Smooth muscle cell (in vitro differentiated cells): Measurements from ENCODE around the gene DUSP7. TPM values are rescaled to one million over a fixed set of nuclear protein-coding genes. Genes with fewer than 3 reads are reported as not detected.
"Not testable (repeated sequence)": the region's sequence is repeated elsewhere in the genome, so short reads cannot be mapped to it uniquely, and the experiment has no call there.

Experiments used
- DNase-seq: peaks from one replicate; lab custom pipeline; 2025; ENCODE audit not compliant: unreplicated experiment; lab: John Stamatoyannopoulos, UW
- H2AFZ ChIP-seq: fragments of 200-600 bp; sonication (generic); 2 replicates; pipeline ENCODE4 v1.6.0; 2016; ENCODE audit warnings: antibody characterized with exemption, low read depth, mild to moderate bottlenecking
- H3F3A ChIP-seq: fragments of 200-600 bp; sonication (generic); 2 replicates; pipeline ENCODE4 v1.6.0; 2017; ENCODE audit warnings: antibody characterized with exemption, low read depth
- H3K27ac ChIP-seq: fragments of 200-600 bp; sonication (generic); 2 replicates; pipeline ENCODE4 v1.5.1; 2016; ENCODE audit warnings: low read depth, mild to moderate bottlenecking
- H3K27me3 ChIP-seq: fragments of 200-600 bp; sonication (generic); 2 replicates; pipeline ENCODE4 v1.6.1; 2016; ENCODE audit warnings: low read depth, mild to moderate bottlenecking
- H3K36me3 ChIP-seq: fragments of 200-600 bp; sonication (generic); 2 replicates; pipeline ENCODE4 v1.5.1; 2016; ENCODE audit warnings: low read depth
- H3K4me1 ChIP-seq: fragments of 200-600 bp; sonication (generic); 2 replicates; pipeline ENCODE4 v1.5.1; 2016; ENCODE audit warnings: low read depth
- H3K4me2 ChIP-seq: fragments of 200-600 bp; sonication (generic); 2 replicates; pipeline ENCODE4 v1.6.0; 2016; ENCODE audit warnings: mild to moderate bottlenecking
- H3K4me3 ChIP-seq: fragments of 200-600 bp; sonication (generic); 2 replicates; pipeline ENCODE4 v1.5.1; 2016; ENCODE audit warnings: mild to moderate bottlenecking
- H3K79me2 ChIP-seq: fragments of 200-600 bp; sonication (generic); 2 replicates; pipeline ENCODE4 v1.6.0; 2016; ENCODE audit warnings: low read depth, mild to moderate bottlenecking
- H3K9ac ChIP-seq: fragments of 200-600 bp; sonication (generic); 2 replicates; pipeline ENCODE4 v1.6.0; 2016; ENCODE audit warnings: low read depth
- H3K9me3 ChIP-seq: fragments of 200-600 bp; sonication (generic); replicated peaks from 2 replicates; pipeline ENCODE4 v1.5.1; 2016; ENCODE audit warnings: low read depth
- H4K20me1 ChIP-seq: fragments of 200-600 bp; sonication (generic); 2 replicates; pipeline ENCODE4 v1.6.0; 2016; ENCODE audit warnings: low read depth
- CTCF ChIP-seq: fragments of 200-600 bp; sonication (generic); IDR thresholded peaks from 2 replicates; pipeline ENCODE4 v1.5.1; 2017; ENCODE audit warnings: borderline replicate concordance, mild to moderate bottlenecking, antibody characterized with exemption; ENCODE audit not compliant: insufficient read depth, poor library complexity, severe bottlenecking
- WGBS: methylation state at CpG from one replicate; pipeline ENCODE4 v1.1.7; 2016; ENCODE audit warnings: low lambda C conversion rate; 5-methylcytosine and 5-hydroxymethylcytosine counted together
- polyA plus RNA-seq: library from polyadenylated mRNA; unstranded; fragments of >200 nt; fragmentation: Nextera tagmentation; extraction: Ambion mirVana; gene quantifications from 2 replicates; pipeline ENCODE4 v1.2.1, GENCODE V29; 2016
- total RNA-seq: library from RNA; depleted of rRNA; stranded (reverse); fragments of >200 nt; gene quantifications from 2 replicates; pipeline ENCODE4 v1.2.3, GENCODE V29; 2014

The DUSP7 gene
- total and polyA plus RNA-seq, 2 experiments from 2014 or later: 12.4 to 26.8 TPM

GRCh38 chr3:52034212-52034611 lies 22.2 kb downstream of the DUSP7 start:
- Histone ChIP-seq H3K4me1 (no peaks in the 10 kb centered on the region), H3K4me2 (no peak overlapping the region), H4K20me1 (no peaks in the 10 kb centered on the region), H3K27me3 (no peaks in the 10 kb centered on the region), H2AFZ (no peak overlapping the region), H3K4me3 (no peak overlapping the region), H3K36me3 (no peaks in the 10 kb centered on the region), H3K27ac (no peak overlapping the region), H3K9me3 (no peaks in the 10 kb centered on the region), H3K9ac (no peak overlapping the region), H3F3A (no peaks in the 10 kb centered on the region), H3K79me2 (no peaks in the 10 kb centered on the region)
- no peak for TF ChIP-seq CTCF
- no peak for DNase-seq
- 94% methylated on average over 5 of the region's 5 CpGs for WGBS

- WGBS: 96% methylated on average over 6 of the region's 6 CpGs
- H3K27me3 ChIP-seq, H3K4me3 ChIP-seq, H3K79me2 ChIP-seq, H3K27ac ChIP-seq, H3K4me2 ChIP-seq, DNase-seq, H2AFZ ChIP-seq, H4K20me1 ChIP-seq, H3K4me1 ChIP-seq, H3K9ac ChIP-seq, H3F3A ChIP-seq, H3K9me3 ChIP-seq, H3K36me3 ChIP-seq: not testable (repeated sequence)
Measured at GRCh38 chr3:52033748-52034147, 22.6 kb downstream of the DUSP7 start.

GRCh38 chr3:52032702-52033408 lies 23.5 kb downstream of the DUSP7 start:
- no peaks in the 10 kb centered on the region for H3K79me2 ChIP-seq
- H3K27ac ChIP-seq: no peak overlapping the region
- no peaks in the 10 kb centered on the region for H3K36me3 ChIP-seq
- no peak overlapping the region for H3K9ac ChIP-seq
- TF ChIP-seq CTCF: no peak
- no peaks in the 10 kb centered on the region for H4K20me1 ChIP-seq
- H3K27me3 ChIP-seq: no peaks in the 10 kb centered on the region
- H3K4me2 ChIP-seq: no peak overlapping the region
- no peak overlapping the region for H2AFZ ChIP-seq
- no peak overlapping the region for H3K4me3 ChIP-seq
- WGBS: 76% methylated on average over 11 of the region's 11 CpGs
- DNase-seq: no peak
- no peaks in the 10 kb centered on the region for H3K4me1 ChIP-seq
- no peaks in the 10 kb centered on the region for H3K9me3 ChIP-seq
- no peaks in the 10 kb centered on the region for H3F3A ChIP-seq

- no peak for TF ChIP-seq CTCF
- Histone ChIP-seq H3K9ac (no peak overlapping the region), H3K79me2 (no peaks in the 10 kb centered on the region), H3K36me3 (no peaks in the 10 kb centered on the region), H3K27me3 (no peaks in the 10 kb centered on the region), H4K20me1 (no peaks in the 10 kb centered on the region), H3K9me3 (no peaks in the 10 kb centered on the region), H3F3A (no peaks in the 10 kb centered on the region), H3K4me1 (no peaks in the 10 kb centered on the region), H2AFZ (no peak overlapping the region), H3K27ac (no peak overlapping the region), H3K4me3 (no peak overlapping the region), H3K4me2 (no peak overlapping the region)
- DNase-seq: no peak
- 87% methylated on average over 10 of the region's 10 CpGs for WGBS
Measured at GRCh38 chr3:52031896-52032295, 24.5 kb downstream of the DUSP7 start.
